HFFc6 (cell line): Measurements from ENCODE around the gene SLC6A8. TPM values are rescaled to one million over a fixed set of nuclear protein-coding genes. Genes with fewer than 3 reads are reported as not detected.

ENCODE experiments used
- DNase-seq: peaks from one replicate; pipeline ENCODE4 v3.0.0-alpha.2; 2018
- H3K27ac Mint-ChIP-seq: 2 replicates; pipeline ENCODE4 v1.8.0; 2020; ENCODE audit warnings: mild to moderate bottlenecking, mixed read lengths
- H3K27me3 Mint-ChIP-seq: 2 replicates; pipeline ENCODE4 v1.8.0; 2021; ENCODE audit warnings: mild to moderate bottlenecking, moderate library complexity, mixed read lengths; ENCODE audit not compliant: insufficient read depth
- H3K36me3 Mint-ChIP-seq: 2 replicates; pipeline ENCODE4 v1.8.0; 2021; ENCODE audit warnings: low read depth, mixed read lengths
- H3K4me1 Mint-ChIP-seq: 2 replicates; pipeline ENCODE4 v1.8.0; 2020; ENCODE audit warnings: low read depth, mixed read lengths
- H3K4me3 Mint-ChIP-seq: 2 replicates; pipeline ENCODE4 v1.8.0; 2020; ENCODE audit warnings: mild to moderate bottlenecking, moderate library complexity, mixed read lengths
- H3K9me3 Mint-ChIP-seq: 2 replicates; pipeline ENCODE4 v1.8.0; 2020; ENCODE audit warnings: mild to moderate bottlenecking, mixed read lengths
- total RNA-seq, 6 experiments: library from RNA; stranded (reverse); fragmentation: NEBNext Ultra II Directional; extraction: Animal tissue kit (Norgen Biotek cat#: 25700); gene quantifications; 2 replicates in 1 of 6; 3 replicates in 5 of 6; pipeline ENCODE4 v1.2.3, GENCODE V29; 2021
- TF ChIP-seq, protein P1 (sequence below): fragments of 200-600 bp; sonication (generic); IDR thresholded peaks from 2 replicates; pipeline ENCODE4 v1.5.0; 2021; ENCODE audit warnings: antibody characterized with exemption, mild to moderate bottlenecking

SLC6A8 gene
- total RNA-seq, 6 experiments from 2014 or later: 14.0 to 33.8 (median 17.7) TPM

- Mint-ChIP-seq H3K27me3 (0 out of 2 replicates have a peak, but pooled peaks cover 2% of the 10 kb centered on the region), H3K27ac (no peak overlapping the region), H3K4me3 (no peak overlapping the region), H3K9me3 (0 out of 2 replicates have a peak, but pooled peaks cover 4% of the 10 kb centered on the region), H3K36me3 (no peaks in the 10 kb centered on the region), H3K4me1 (no peaks in the 10 kb centered on the region)
- TF ChIP-seq, protein P1, sequence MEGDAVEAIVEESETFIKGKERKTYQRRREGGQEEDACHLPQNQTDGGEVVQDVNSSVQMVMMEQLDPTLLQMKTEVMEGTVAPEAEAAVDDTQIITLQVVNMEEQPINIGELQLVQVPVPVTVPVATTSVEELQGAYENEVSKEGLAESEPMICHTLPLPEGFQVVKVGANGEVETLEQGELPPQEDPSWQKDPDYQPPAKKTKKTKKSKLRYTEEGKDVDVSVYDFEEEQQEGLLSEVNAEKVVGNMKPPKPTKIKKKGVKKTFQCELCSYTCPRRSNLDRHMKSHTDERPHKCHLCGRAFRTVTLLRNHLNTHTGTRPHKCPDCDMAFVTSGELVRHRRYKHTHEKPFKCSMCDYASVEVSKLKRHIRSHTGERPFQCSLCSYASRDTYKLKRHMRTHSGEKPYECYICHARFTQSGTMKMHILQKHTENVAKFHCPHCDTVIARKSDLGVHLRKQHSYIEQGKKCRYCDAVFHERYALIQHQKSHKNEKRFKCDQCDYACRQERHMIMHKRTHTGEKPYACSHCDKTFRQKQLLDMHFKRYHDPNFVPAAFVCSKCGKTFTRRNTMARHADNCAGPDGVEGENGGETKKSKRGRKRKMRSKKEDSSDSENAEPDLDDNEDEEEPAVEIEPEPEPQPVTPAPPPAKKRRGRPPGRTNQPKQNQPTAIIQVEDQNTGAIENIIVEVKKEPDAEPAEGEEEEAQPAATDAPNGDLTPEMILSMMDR: no peak
- no peak for DNase-seq
These were observed 2.6 kb upstream of the SLC6A8 start for GRCh38 chrX:153685156-153685536.

DNA sequence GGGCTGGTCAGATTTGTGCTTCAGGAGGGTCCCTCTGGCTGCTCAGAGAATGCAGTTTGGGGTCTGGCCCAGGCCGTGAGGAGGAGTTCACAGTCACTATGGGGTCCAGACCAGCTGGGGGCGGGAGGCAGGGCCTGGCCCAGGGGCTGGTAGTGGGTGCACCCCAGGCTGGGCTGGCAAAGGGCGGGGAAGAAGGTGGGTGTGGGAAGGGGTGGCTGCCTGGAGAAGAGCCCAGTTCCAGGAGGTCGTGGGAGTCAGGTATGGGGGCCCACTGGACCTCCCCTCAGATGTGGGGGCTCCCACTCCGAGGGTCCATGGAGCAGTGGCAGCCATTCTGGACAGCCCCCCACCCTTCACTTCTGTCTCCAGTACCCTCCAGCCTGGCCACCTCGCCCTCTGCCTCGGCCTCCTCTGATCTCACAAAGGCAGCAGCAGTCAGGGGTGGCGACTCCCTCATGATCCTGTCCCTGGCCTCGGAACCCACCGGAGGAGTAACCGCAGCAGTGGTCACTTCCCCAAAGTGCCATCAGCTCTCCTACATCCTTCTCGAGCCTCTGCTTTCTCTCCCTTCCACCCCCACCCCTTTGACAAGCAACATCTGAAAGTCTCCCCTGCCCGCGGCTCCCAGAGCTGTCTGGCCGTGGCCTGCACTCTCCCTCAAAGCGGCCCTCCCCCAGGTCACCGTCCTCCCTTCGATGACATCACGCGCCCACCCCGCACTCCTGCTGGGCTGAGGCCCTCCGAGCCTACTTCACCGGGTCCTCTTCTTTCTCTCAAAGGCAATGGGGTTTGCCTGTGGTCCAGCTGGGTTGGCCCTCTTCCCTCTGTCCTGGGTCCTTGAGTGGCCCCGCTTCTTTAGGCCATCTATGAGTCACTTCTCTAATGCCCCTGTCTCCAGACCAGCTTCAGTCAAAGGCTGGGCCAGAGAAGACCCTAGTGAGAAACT, 1.7 kb upstream of the SLC6A8 start:
- 0 out of 2 replicates have a peak, but pooled peaks cover 4% of the 10 kb centered on the region for H3K9me3 Mint-ChIP-seq
- no peaks in the 10 kb centered on the region for H3K36me3 Mint-ChIP-seq
- TF ChIP-seq, protein P1: no peak
- H3K4me1 Mint-ChIP-seq: no peaks in the 10 kb centered on the region
- H3K4me3 Mint-ChIP-seq: no peak overlapping the region
- no peak overlapping the region; the same call in 1 of the 2 replicates for H3K27ac Mint-ChIP-seq
- no peak for DNase-seq
- no peaks in the 10 kb centered on the region; the same call in 1 of the 2 replicates for H3K27me3 Mint-ChIP-seq

- no peaks in the 10 kb centered on the region for H3K4me1 Mint-ChIP-seq
- no peak for DNase-seq
- no peaks in the 10 kb centered on the region for H3K36me3 Mint-ChIP-seq
- H3K27me3 Mint-ChIP-seq: no peaks in the 10 kb centered on the region; the same call in 1 of the 2 replicates
- peak overlapping the region; percentile 31; the same call in 1 of the 2 replicates for H3K27ac Mint-ChIP-seq
- no peak overlapping the region for H3K4me3 Mint-ChIP-seq
- TF ChIP-seq, protein P1: no peak
- H3K9me3 Mint-ChIP-seq: 0 out of 2 replicates have a peak, but pooled peaks cover 4% of the 10 kb centered on the region
These were observed 1.0 kb upstream of the SLC6A8 start for GRCh38 chrX:153686711-153687110.

- no peak overlapping the region for H3K4me3 Mint-ChIP-seq
- no peak for DNase-seq
These were observed 345 bp downstream of the SLC6A8 start for GRCh38 chrX:153688071-153688470.

GRCh38 chrX:153688506-153688905, 780 bp downstream of the SLC6A8 start:
- H3K4me1 Mint-ChIP-seq: no peaks in the 10 kb centered on the region
- peaks cover 4% of the 10 kb centered on the region; the same call in 1 of the 2 replicates for H3K27me3 Mint-ChIP-seq
- TF ChIP-seq, protein P1: no peak
- no peak overlapping the region for H3K4me3 Mint-ChIP-seq
- no peak for DNase-seq
- 0 out of 2 replicates have a peak, but pooled peaks cover 3% of the 10 kb centered on the region for H3K9me3 Mint-ChIP-seq
- H3K36me3 Mint-ChIP-seq: no peaks in the 10 kb centered on the region
- H3K27ac Mint-ChIP-seq: no peak overlapping the region

More at GRCh38 chrX:153688071-153688470, 345 bp downstream of the SLC6A8 start:
- 0 out of 2 replicates have a peak, but pooled peaks cover 4% of the 10 kb centered on the region for H3K9me3 Mint-ChIP-seq
- H3K36me3 Mint-ChIP-seq: no peaks in the 10 kb centered on the region
- TF ChIP-seq, protein P1: no peak
- no peaks in the 10 kb centered on the region for H3K4me1 Mint-ChIP-seq
- H3K27me3 Mint-ChIP-seq: peaks cover 4% of the 10 kb centered on the region; the same call in 1 of the 2 replicates
- no peak overlapping the region for H3K27ac Mint-ChIP-seq
